ENCODE measurements around the gene MEGF10.

MEGF10 gene

GRCh38 chr5:127447827-127448226 lies 157.2 kb downstream of the MEGF10 start:
- DNase-seq = no peak

- DNase-seq = no peak
Measured at GRCh38 chr5:127450046-127450445, 159.4 kb downstream of the MEGF10 start.

GRCh38 chr5:127451096-127451495 lies 160.5 kb downstream of the MEGF10 start:
- DNase-seq = no peak

GRCh38 chr5:127452626-127453025 lies 162.0 kb downstream of the MEGF10 start:
- DNase-seq = no peak

GRCh38 chr5:127471211-127471610 lies 180.6 kb downstream of the MEGF10 start:
- no peak for DNase-seq

GRCh38 chr5:127472700-127473099 lies 182.1 kb downstream of the MEGF10 start:
- no peak for DNase-seq

GRCh38 chr5:127486471-127486870 lies 195.9 kb downstream of the MEGF10 start:
- no peak for DNase-seq

GRCh38 chr5:127492854-127493738 lies 202.5 kb downstream of the MEGF10 start:
- DNase-seq = peak; percentile 23

GRCh38 chr5:127498548-127498947 lies 208.0 kb downstream of the MEGF10 start:
- no peak for DNase-seq

GRCh38 chr5:127505905-127506304 lies 215.3 kb downstream of the MEGF10 start:
- DNase-seq = no peak

GRCh38 chr5:127506616-127507015 lies 216.0 kb downstream of the MEGF10 start:
- DNase-seq = no peak

- no peak for DNase-seq
Measured at GRCh38 chr5:127508644-127509373, 218.2 kb downstream of the MEGF10 start.

Data from NCI-H1105 (cell line).